Activated CD4-positive, alpha-beta T cell treated with anti-CD3 and anti-CD28 coated beads for 1 hour (primary cell): ENCODE results near the gene UPK3B.
"Not testable (repeated sequence)": the region's sequence is repeated elsewhere in the genome, so short reads cannot be mapped to it uniquely, and the experiment has no call there.

Experiments
- DNase-seq: peaks from one replicate; pipeline ENCODE4 v3.0.0-alpha.2; 2020

Gene UPK3B

DNA sequence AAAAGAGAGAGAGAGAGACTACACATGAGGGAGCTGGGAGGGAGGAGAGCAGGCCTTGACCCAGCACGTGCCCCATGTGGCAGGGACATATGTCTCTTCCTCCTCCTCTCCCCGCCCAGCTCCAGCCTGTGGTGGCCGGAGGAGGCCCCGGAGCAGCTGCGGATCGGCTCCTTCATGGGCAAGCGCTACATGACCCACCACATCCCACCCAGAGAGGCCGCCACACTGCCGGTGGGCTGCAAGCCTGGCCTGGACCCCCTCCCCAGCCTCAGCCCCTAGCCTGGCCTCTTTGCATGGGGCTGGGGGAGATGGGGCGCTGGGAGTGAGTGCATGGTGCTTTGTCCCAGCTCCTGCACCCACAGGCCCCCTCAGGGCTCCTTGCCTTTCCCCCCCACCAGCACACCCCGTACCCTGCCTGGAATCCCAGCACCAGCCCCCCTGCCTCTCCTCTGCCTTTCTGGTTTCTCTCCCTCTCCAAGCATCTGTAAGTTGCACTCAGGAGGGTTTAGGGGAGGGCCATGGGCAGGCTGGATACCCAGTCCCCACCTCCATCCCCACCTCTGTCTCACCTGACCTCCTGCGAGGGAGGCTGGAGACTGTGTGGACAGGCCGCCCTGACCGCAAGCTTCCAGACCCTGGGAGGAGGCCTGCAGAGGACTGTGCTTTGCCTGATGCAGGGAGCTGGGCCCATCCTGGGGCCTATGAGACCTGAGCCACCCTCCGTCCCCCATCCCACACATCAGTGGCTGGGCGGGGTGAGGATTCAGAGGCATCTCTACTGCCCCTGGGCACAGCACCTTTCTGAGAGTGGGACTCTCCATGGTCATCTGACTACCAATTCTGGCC, 4.8 kb downstream of the UPK3B start:
- no peak for DNase-seq

DNA sequence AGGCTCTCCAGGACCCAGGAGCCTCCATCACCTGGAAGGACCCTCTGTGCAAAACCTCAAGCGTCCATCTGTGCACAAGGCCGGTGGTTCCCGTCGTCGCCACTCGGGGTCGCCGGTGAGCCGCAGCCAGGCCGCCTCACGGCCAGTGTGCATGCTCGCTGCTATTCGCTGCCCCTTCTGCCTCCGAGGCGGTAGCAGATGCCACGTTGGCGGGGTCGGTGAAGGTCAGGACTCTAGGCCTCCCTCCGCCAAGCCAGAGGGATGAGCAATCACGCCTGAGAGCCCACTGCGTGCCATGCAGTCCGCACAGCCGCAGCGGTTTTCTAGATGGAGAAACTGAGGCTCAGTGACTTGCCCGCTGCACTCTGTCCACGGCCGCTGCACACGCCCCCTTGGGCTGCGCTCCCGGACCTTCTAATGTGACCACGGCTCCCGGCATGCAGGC, 5.7 kb downstream of the UPK3B start:
- no peak for DNase-seq

DNA sequence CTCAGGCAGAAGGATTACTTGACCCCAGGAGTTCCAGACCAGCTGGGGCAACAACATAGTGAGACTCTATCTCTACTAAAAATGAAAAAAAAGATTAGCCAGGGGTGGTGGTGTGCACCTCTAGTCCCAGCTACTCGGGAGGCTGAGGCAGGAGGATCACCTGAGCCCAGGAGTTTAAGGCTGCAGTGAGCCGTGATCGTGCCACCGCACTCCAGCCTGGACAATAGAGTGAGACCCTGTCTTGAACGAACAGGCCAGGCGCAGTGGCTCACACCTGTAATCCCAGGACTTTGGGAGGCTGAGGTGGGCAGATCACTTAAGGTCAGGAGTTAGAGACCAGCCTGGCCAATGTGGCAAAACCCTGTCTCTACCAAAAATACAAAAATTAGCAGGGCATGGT, 6.6 kb downstream of the UPK3B start:
- DNase-seq, result not testable (repeated sequence)

DNA sequence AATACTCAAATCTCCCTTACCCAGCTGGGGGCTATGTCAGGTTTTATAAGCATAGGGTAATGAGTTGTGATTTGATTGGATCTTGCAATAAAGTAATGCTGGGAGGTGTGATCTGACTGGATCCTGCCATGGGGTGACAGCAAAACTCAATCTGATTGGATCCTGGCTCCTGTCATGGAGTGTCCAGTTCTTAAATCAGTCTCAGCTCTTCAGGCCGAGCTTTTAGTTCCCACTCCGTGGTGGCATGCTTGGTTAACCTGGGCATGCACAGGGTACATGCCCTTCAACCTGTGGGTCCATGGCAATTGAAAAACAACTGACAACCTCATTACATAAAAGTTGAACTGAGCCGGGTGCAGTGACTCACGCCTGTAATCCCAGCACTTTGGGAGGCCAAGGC, 15.8 kb downstream of the UPK3B start:
- not testable (repeated sequence) for DNase-seq

DNA sequence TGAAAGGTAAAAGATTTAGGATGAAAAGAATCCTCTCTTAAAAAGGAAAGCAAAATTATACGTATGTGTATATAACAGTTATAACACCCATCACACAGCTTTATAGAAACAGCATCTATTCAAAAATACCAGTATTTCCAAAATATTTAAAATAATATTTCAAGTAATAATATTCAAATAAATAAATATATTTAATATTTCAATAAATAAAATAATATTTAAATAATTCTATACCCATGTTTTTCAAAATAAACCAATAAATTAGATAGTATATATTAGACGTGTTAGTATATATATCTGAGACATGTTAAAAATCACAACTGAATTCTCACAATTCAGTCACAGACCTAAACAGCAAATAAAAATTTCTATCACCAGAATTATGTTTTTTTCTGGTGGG, 21.3 kb downstream of the UPK3B start:
- not testable (repeated sequence) for DNase-seq

DNA sequence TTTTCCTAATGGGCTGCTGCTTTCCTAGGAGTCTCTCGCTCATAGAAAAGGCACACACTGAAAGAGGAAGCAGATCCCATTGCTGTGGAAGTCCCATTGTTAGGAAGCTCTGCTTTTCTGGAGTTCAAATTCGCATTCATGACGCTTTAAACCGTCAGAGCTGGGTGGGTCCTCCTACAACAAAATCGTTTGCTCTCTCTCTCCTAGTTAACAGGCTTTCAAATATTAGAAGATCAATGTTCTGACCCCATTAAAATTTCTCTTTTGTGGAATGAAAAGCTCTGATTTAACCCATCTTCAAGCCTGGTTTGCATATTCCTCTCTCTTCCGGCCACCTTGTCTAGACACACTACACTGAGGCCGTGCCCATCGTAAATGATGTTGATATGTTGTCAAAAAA, 32.8 kb downstream of the UPK3B start, which contains the start of gene SPDYE16:
SPDYE16 (minus strand) TSS at position 101 of the 400 bp plus-strand sequence. CDS start 1,838 bp downstream, outside the sequence.
- not testable (repeated sequence) for DNase-seq

DNA sequence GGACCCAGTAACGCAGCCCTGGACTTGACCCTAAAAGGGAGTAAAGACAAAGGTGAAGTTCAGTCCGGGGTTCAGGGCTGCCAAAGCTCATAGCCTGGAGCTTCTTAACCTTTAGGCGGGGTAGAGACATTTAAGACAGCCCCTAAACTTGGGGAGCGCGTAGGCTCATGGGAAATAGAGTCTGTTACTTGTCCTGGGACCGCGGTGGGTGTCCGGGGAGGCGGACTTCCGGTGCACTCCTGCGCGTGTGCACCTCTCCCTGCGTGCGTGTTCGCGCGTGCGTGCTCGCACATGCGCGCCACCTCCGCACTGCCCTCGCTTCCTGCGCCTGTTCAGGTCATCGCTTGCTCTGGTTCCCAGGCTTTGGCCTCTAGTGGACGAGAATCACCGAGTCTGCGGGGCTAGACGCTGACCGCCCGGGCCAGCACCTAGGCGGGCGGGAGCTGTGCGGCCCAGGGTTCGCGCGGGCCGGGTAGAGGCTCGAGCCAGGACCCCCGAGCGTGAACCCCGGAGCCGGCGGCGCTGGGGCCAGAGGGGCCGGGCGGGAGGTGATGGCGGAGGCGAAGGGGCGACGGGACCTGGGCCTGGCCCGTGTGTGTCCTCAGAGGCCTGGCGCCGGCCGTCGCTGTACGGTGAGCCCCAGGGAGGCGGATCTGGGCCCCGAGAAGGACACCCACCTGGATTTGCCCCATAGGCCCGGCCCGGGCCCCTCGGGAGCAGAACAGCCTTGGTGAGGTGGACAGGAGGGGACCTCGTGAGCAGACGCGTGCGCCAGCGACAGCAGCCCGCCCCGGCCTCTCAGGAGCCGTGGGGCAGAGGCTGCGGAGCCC, 38.9 kb downstream of the UPK3B start:
- DNase-seq, result peak; percentile 72

DNA sequence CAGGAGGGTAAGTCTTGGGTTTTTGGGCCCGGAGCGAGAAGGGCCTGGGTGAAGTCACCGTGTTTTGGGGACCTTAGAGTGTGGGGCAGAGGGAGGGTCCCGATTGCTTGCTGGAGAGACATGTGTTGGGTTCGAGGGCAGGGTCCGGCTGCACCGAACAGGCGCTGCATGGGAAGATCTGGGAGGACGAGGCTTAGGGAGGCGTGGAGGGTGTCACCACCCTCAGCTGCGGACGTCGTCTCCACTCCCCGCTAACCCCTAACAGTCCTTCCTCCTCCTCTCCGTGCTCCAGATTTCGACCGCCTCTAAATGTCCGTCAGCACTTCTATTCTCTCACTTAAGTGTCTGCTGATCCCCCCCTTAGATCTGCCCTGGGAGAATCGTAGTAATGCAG, 39.5 kb downstream of the UPK3B start:
- not testable (repeated sequence) for DNase-seq

DNA sequence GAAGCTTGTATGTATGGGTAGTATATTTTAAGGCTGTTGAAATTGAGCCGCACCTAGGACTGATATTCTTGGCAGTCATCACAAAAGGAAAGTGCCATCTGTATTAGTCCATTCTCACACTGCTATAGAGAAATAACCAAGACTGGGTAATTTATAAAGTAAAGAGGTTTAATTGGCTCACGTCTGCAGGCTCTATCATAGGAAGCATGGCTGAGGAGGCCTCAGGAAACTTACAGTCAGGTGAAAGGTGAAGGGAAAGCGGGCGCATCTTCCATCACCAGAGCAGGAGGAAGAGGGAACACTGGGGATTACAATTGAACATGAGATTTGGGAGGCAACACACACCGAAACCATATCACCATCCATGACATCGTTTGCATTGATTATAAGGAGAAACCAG, 41.6 kb downstream of the UPK3B start:
- not testable (repeated sequence) for DNase-seq

DNA sequence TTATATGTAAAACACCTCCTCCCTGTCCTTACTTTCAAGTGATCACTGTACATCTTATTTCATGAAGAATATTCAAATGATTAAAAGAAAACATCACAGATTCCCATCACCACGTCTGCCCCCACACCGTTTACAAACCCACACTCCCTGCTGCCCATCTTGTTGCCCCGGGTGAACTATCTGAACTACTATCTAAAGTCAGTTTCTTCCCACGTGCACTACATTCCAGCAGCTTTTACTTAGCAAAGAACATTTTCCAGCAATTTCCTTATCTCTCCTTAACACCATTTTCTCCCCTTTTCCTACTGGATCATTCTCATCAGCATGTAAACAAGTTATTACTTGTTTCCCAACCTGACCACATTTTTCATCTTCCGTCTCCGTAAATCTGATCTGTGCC, 49.3 kb downstream of the UPK3B start:
- DNase-seq, result not testable (repeated sequence)

DNA sequence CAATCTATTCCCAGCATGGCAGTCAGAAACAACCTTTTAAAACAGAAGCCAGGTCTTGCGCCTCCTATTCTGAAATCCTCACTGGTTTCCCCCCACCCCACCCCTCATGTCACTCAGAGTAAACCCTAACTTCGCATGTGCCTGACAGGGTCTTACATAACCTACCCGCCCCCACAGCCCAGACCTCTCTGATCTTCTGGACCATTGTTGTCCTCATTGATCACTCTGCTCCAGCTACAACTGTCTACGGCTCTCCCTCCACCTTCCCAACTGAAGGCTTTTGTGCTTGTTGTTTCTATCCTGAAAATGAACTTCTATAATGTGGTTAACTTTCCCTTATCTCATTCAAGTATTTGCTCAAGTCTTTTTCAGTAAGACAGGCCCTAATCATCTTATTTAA, 49.8 kb downstream of the UPK3B start:
- not testable (repeated sequence) for DNase-seq

DNA sequence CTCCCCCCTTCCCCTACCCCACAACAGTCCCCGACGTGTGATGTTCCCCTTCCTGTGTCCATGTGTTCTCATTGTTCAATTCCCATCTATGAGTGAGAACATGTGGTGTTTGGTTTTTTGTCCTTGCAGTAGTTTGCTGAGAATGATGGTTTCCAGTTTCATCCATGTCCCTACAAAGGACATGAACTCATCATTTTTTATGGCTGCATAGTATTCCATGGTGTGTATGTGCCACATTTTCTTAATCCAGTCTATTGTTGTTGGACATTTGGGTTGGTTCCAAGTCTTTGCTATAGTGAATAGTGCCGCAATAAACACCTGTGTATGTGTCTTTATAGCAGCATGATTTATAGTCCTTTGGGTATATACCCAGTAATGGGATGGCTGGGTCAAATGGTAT, 51.0 kb downstream of the UPK3B start:
- DNase-seq, result not testable (repeated sequence)

DNA sequence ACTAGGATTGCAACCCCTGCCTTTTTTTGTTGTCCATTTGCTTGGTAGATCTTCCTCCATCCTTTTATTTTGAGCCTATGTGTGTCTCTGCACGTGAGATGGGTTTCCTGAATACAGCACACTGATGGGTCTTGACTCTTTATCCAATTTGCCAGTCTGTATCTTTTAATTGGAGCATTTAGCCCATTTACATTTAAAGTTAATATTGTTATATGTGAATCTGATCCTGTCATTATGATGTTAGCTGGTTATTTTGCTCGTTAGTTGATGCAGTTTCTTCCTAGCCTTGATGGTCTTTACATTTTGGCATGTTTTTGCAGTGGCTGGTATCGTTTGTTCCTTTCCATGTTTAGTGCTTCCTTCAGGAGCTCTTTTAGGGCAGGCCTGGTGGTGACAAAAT, 54.6 kb downstream of the UPK3B start:
- not testable (repeated sequence) for DNase-seq
